HCT116 (cell line): ENCODE results near the gene PSTPIP2. TPM values are rescaled to one million over a fixed set of nuclear protein-coding genes. Genes with fewer than 3 reads are reported as not detected.

Experiments used
- ATAC-seq: fragments of 200-7000 bp; cut with Tn5 transposase; 2 replicates; pipeline ENCODE4 v1.9.1; 2020; ENCODE audit warnings: mild to moderate bottlenecking, moderate library complexity
- BruUV-seq: library from RNA; stranded (reverse); fragments of 400-500 nt; replicated peaks from 2 replicates; lab custom pipeline; 2021; lab: Mats Ljungman, UMichigan
- CTCF ChIA-PET: fragments of 300-600 bp; sonication (Branson Sonifier 250); formaldehyde crosslinking; loops from one replicate; lab custom pipeline; 2021; ENCODE audit warnings: antibody characterized with exemption; lab: Charles Lee
- POLR2A ChIA-PET: fragments of 300-600, 350-600 bp; sonication (Branson Sonifier 250); formaldehyde crosslinking; loops from one replicate; lab custom pipeline; 2021; ENCODE audit warnings: antibody characterized with exemption; lab: Charles Lee
- RAD21 ChIA-PET, 2 experiments: fragments of 300-600 bp; sonication (Branson Sonifier 250); formaldehyde crosslinking; loops; one replicate each; lab custom pipeline; 2023; ENCODE audit warnings: low total read pairs in 2 of 2; ENCODE audit not compliant: uncharacterized antibody in 2 of 2, unreplicated experiment in 2 of 2, low non-redundant PET in 1 of 2; lab: Charles Lee
- DNase-seq: peaks from one replicate; pipeline ENCODE4 v3.0.0-alpha.2; 2010; ENCODE audit warnings: low read depth, low spot score
- H2AFZ ChIP-seq: fragments of 200-600 bp; shearing (Covaris generic), sonication (generic); 2 replicates; pipeline ENCODE4 v1.6.1; 2017; ENCODE audit warnings: low read depth, mixed run types, mixed read lengths, antibody characterized with exemption, low read length; ENCODE audit not compliant: poor library complexity, severe bottlenecking
- H3K27ac ChIP-seq: 2 replicates; pipeline ENCODE4 v1.5.1; 2012; ENCODE audit warnings: low read depth, low read length
- H3K27me3 ChIP-seq: fragments of 200-600 bp; sonication (generic); 2 replicates; pipeline ENCODE4 v1.6.1; 2016; ENCODE audit warnings: mixed run types, low read length, mixed read lengths; ENCODE audit not compliant: insufficient read depth
- H3K36me3 ChIP-seq, 2 experiments: fragments of 200-500 bp in 1 of 2; fragments of 200-600 bp in 1 of 2; sonication (Bioruptor generic) in 1 of 2; sonication (generic) in 1 of 2; 2 replicates each; pipeline versions ENCODE4 v1.5.1 to v1.6.1; 2014 to 2016; ENCODE audit warnings: low read length in 2 of 2, inconsistent platforms in 1 of 2, mixed read lengths in 1 of 2, mixed run types in 1 of 2; ENCODE audit not compliant: insufficient read depth in 2 of 2, control insufficient read depth in 1 of 2
- H3K4me1 ChIP-seq, 2 experiments: fragments of 200-600 bp in 1 of 2; sonication (generic) in 1 of 2; 2 replicates each; pipeline versions ENCODE4 v1.5.1 to v1.6.1; 2012 to 2017; ENCODE audit warnings: low read length in 2 of 2, inconsistent platforms in 1 of 2, mild to moderate bottlenecking in 1 of 2, mixed read lengths in 1 of 2, mixed run types in 1 of 2, moderate library complexity in 1 of 2; ENCODE audit not compliant: insufficient read depth in 2 of 2, control insufficient read depth in 1 of 2
- H3K4me2 ChIP-seq: fragments of 200-600 bp; sonication (generic); 2 replicates; pipeline ENCODE4 v1.6.1; 2017; ENCODE audit warnings: mixed run types, low read length, mixed read lengths
- H3K4me3 ChIP-seq, 2 experiments: fragments of 200-600 bp in 1 of 2; sonication (generic) in 1 of 2; replicated peaks in 1 of 2; 2 replicates each; pipeline ENCODE4 v1.5.1; 2011 to 2016; ENCODE audit warnings: low read length in 2 of 2, control low read depth in 1 of 2, low read depth in 1 of 2, mild to moderate bottlenecking in 1 of 2, mixed read lengths in 1 of 2, mixed run types in 1 of 2
- H3K79me2 ChIP-seq: fragments of 200-600 bp; sonication (generic); 2 replicates; pipeline ENCODE4 v1.6.1; 2017; ENCODE audit warnings: mild to moderate bottlenecking, mixed run types, low read length, moderate library complexity, mixed read lengths; ENCODE audit not compliant: insufficient read depth
- H3K9ac ChIP-seq: fragments of 200-600 bp; sonication (generic); 2 replicates; pipeline ENCODE4 v1.6.1; 2016; ENCODE audit warnings: low read length, mixed read lengths
- H3K9me2 ChIP-seq: fragments of 200-600 bp; sonication (generic), shearing (Covaris generic); 2 replicates; pipeline ENCODE4 v1.6.1; 2017; ENCODE audit warnings: mixed run types, mild to moderate bottlenecking, moderate library complexity; ENCODE audit not compliant: insufficient read depth
- H3K9me3 ChIP-seq, 2 experiments: fragments of 200-500 bp in 1 of 2; fragments of 200-600 bp in 1 of 2; sonication (Bioruptor generic) in 1 of 2; sonication (generic) in 1 of 2; 2 replicates each; pipeline ENCODE4 v1.6.1; 2014 to 2017; ENCODE audit warnings: low read length in 2 of 2, mixed read lengths in 2 of 2, inconsistent platforms in 1 of 2, low read depth in 1 of 2, mild to moderate bottlenecking in 1 of 2, mixed run types in 1 of 2, moderate library complexity in 1 of 2; ENCODE audit not compliant: control insufficient read depth in 1 of 2, insufficient read depth in 1 of 2
- H4K20me1 ChIP-seq: fragments of 200-600 bp; sonication (generic), shearing (Covaris generic); 2 replicates; pipeline ENCODE4 v1.6.1; 2017; ENCODE audit warnings: mixed run types, mild to moderate bottlenecking, moderate library complexity; ENCODE audit not compliant: insufficient read depth
- ATF3 ChIP-seq: IDR thresholded peaks from 2 replicates; pipeline ENCODE4 v1.6.1; 2012
- FOSL1 ChIP-seq: IDR thresholded peaks from 2 replicates; pipeline ENCODE4 v1.6.1; 2012; ENCODE audit warnings: low read depth
- JUND ChIP-seq: IDR thresholded peaks from 2 replicates; pipeline ENCODE4 v1.6.1; 2012
- TCF7L2 ChIP-seq: IDR thresholded peaks from 2 replicates; pipeline ENCODE4 v1.7.0; 2011; ENCODE audit warnings: borderline replicate concordance, inconsistent platforms; ENCODE audit not compliant: insufficient read depth, insufficient read length; ENCODE audit errors: extremely low read depth
- intact Hi-C: fragments of 100-400 bp; cut with micrococcal nuclease; formaldehyde crosslinking; loops from 2 replicates; pipeline ENCODE4 v1.10.0; 2022
- total RNA-seq: library from RNA; stranded (reverse); gene quantifications from one replicate; pipeline ENCODE4 v1.2.1, GENCODE V29; 2021; ENCODE audit not compliant: unreplicated experiment

Gene PSTPIP2
- total RNA-seq, 1 experiment from 2014 or later: 20.0 TPM

GRCh38 chr18:46009125-46009840, 62.8 kb downstream of the PSTPIP2 start:
- no peaks in the 10 kb centered on the region for H3K27me3 ChIP-seq
- no peaks in the 10 kb centered on the region for H3K79me2 ChIP-seq
- 0 out of 4 replicates have a peak, but pooled peaks cover 0 to 5% of the 10 kb centered on the region in 2 experiments for H3K36me3 ChIP-seq
- H3K4me3 ChIP-seq: no peak overlapping the region
- no peak overlapping the region for H3K27ac ChIP-seq
- no peak for DNase-seq
- TF ChIP-seq ATF3 (no peak), TCF7L2 (no peak)
- H2AFZ ChIP-seq: no peak overlapping the region
- CTCF ChIA-PET: no interaction called here
- no peaks in the 10 kb centered on the region for H3K9me3 ChIP-seq
- POLR2A ChIA-PET: no interaction called here
- no peaks in the 10 kb centered on the region for H4K20me1 ChIP-seq
- H3K9ac ChIP-seq: no peak overlapping the region
- no TSS peak for BruUV-seq
- no peaks in the 10 kb centered on the region for H3K9me2 ChIP-seq
- no peaks in the 10 kb centered on the region for H3K4me1 ChIP-seq
- intact Hi-C loops: no loop called here
- RAD21 ChIA-PET: no interaction called here
- no peak for ATAC-seq
- H3K4me2 ChIP-seq: no peak overlapping the region

GRCh38 chr18:46008531-46008930, 63.5 kb downstream of the PSTPIP2 start:
- intact Hi-C loops: no loop called here
- no peak overlapping the region for H3K27ac ChIP-seq
- no peaks in the 10 kb centered on the region for H3K9me3 ChIP-seq
- no peak overlapping the region for H2AFZ ChIP-seq
- no peaks in the 10 kb centered on the region for H4K20me1 ChIP-seq
- no TSS peak for BruUV-seq
- ChIA-PET RAD21 (no interaction called here), CTCF (no interaction called here), POLR2A (no interaction called here)
- H3K4me3 ChIP-seq: no peak overlapping the region
- no peak overlapping the region for H3K9ac ChIP-seq
- H3K79me2 ChIP-seq: no peaks in the 10 kb centered on the region
- no peaks in the 10 kb centered on the region for H3K27me3 ChIP-seq
- ATAC-seq (no peak), DNase-seq (no peak)
- H3K36me3 ChIP-seq: 0 out of 4 replicates have a peak, but pooled peaks cover 0 to 5% of the 10 kb centered on the region in 2 experiments
- no peaks in the 10 kb centered on the region for H3K9me2 ChIP-seq
- TF ChIP-seq FOSL1: no peak
- no peak for TF ChIP-seq JUND
- no peak overlapping the region for H3K4me2 ChIP-seq
- H3K4me1 ChIP-seq: no peaks in the 10 kb centered on the region
